ENCODE data around the gene ANLN. TPM values are rescaled to one million over a fixed set of nuclear protein-coding genes. Genes with fewer than 3 reads are reported as not detected.

The ANLN gene
- total RNA-seq, 2 donors from 2014 or later = 0.78 to 1.6 TPM

DNA sequence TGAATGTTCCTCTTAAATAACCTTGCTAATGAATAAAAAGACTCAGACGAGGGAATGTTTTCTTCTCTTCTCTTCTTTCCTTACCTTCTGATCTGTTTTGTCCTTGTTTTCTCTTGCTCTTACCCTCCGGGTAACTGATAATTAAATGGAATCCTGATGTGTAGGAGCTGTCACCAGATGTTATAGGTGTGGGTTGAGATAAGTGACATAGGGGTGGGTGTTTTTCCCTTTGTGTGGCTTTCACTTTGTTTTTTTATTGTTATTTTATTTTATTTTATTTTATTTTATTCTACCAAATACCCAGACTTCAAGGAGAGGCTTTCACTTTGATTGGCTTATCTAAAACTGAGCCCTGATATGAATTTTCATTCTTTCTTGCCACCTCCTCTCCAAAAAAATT lies 25.5 kb downstream of the ANLN start:
- no peak for ATAC-seq
- intact Hi-C loops (cut with DNase I) = no loop called here

DNA sequence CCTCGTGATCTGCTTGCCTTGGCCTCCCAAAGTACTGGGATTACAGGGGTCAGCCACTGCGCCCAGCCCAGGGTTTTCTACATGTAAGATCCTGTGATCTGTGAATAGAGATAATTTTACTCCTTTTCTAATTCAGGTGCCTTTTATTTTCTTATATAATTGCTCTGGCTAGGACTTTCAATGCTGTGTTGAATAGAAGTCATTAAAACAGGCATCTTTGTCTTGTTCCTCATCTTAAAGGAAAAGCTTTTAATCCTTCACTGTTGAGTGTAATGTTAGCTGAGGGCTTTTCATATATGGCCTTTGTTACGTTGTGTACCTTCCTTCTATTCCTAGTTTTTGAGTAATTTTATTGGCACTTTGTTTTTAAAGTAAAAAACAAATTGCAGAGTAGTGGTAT lies 26.6 kb downstream of the ANLN start:
- H3K27me3 ChIP-seq = no peaks in the 10 kb centered on the region
- H3K4me1 ChIP-seq = no peaks in the 10 kb centered on the region
- no peaks in the 10 kb centered on the region for H3K36me3 ChIP-seq (replicated peaks in 1 of 2; ENCODE audit: insufficient read depth in 1 of 2, low read depth in 2 of 2)
- WGBS, 2 donors = 83 to 97% methylated on average over 3 of the region's 3 CpGs
- no peak overlapping the region for H3K27ac ChIP-seq
- TF ChIP-seq, protein P1, sequence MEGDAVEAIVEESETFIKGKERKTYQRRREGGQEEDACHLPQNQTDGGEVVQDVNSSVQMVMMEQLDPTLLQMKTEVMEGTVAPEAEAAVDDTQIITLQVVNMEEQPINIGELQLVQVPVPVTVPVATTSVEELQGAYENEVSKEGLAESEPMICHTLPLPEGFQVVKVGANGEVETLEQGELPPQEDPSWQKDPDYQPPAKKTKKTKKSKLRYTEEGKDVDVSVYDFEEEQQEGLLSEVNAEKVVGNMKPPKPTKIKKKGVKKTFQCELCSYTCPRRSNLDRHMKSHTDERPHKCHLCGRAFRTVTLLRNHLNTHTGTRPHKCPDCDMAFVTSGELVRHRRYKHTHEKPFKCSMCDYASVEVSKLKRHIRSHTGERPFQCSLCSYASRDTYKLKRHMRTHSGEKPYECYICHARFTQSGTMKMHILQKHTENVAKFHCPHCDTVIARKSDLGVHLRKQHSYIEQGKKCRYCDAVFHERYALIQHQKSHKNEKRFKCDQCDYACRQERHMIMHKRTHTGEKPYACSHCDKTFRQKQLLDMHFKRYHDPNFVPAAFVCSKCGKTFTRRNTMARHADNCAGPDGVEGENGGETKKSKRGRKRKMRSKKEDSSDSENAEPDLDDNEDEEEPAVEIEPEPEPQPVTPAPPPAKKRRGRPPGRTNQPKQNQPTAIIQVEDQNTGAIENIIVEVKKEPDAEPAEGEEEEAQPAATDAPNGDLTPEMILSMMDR (IDR thresholded peaks at IDR 0.05) = no peak
- TF ChIP-seq POLR2A (IDR thresholded peaks at IDR 0.05) = no peak
- no peaks in the 10 kb centered on the region for H3K9me3 ChIP-seq
- no peak for ATAC-seq
- no peak for DNase-seq
- intact Hi-C loops (cut with DNase I) = no loop called here
- H3K4me3 ChIP-seq = no peak overlapping the region

More for the DNA sequence above, 25.5 kb downstream of the ANLN start:
- no peaks in the 10 kb centered on the region for H3K36me3 ChIP-seq (replicated peaks in 1 of 2; ENCODE audit: insufficient read depth in 1 of 2, low read depth in 2 of 2)
- no peaks in the 10 kb centered on the region for H3K4me1 ChIP-seq
- no peak for TF ChIP-seq POLR2A (IDR thresholded peaks at IDR 0.05)
- TF ChIP-seq, protein P1 (IDR thresholded peaks at IDR 0.05) = no peak
- no peak for DNase-seq
- no peaks in the 10 kb centered on the region for H3K9me3 ChIP-seq
- no peak overlapping the region for H3K27ac ChIP-seq
- no peak overlapping the region for H3K4me3 ChIP-seq
- no peaks in the 10 kb centered on the region for H3K27me3 ChIP-seq
- 89 to 90% methylated on average over 2 of the region's 2 CpGs for WGBS, 2 donors

DNA sequence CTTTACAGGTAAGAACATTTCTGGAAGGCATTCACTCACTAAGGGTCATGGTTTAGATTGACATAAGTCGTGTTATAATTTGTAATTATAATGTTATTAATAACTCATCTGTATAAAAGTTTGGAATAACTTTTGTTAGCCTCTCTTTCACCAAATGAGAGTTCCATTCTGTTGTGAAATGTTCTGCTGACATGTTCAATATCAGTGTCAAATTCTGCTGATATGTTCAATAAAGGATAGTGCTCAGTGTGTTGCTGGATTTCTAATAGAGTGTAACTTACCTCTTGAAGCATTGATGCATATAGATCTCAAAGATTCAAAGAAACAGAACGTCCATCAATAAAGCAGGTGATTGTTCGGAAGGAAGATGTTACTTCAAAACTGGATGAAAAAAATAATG lies 30.6 kb downstream of the ANLN start:
- ATAC-seq = no peak
- no peak for TF ChIP-seq POLR2A (IDR thresholded peaks at IDR 0.05)
- TF ChIP-seq, protein P1 (IDR thresholded peaks at IDR 0.05) = no peak
- Histone ChIP-seq H3K27me3 (no peaks in the 10 kb centered on the region), H3K9me3 (no peaks in the 10 kb centered on the region), H3K27ac (no peak overlapping the region), H3K4me3 (no peak overlapping the region), H3K4me1 (no peaks in the 10 kb centered on the region), H3K36me3 (replicated peaks in 1 of 2; ENCODE audit: insufficient read depth in 1 of 2, low read depth in 2 of 2) (no peaks in the 10 kb centered on the region)
- WGBS, 2 donors = 85 to 91% methylated on average over 3 of the region's 3 CpGs
- intact Hi-C loops (cut with DNase I) = no loop called here
- no peak for DNase-seq

DNA sequence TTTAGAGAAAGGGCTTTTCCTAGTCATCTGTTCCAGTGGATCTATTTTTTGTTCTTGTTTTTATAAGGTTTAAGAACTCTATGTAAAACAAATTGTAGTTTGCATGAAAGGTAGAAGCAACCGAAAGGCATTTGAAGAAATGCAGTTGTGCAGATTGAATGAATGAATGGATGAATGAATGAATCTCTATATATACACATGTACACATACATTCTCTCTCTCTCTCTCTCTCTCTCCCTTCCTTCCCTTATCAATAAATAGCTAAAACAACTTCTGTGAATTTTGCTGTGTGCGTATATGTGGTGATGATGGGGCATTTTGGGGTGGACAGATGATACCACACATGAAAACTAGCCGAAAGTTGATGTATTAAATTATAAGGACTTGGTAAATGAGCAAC lies 32.4 kb downstream of the ANLN start:
- DNase-seq (no peak), ATAC-seq (no peak)
- no peaks in the 10 kb centered on the region for H3K9me3 ChIP-seq
- H3K27ac ChIP-seq = no peak overlapping the region
- no peaks in the 10 kb centered on the region for H3K4me1 ChIP-seq
- H3K36me3 ChIP-seq (replicated peaks in 1 of 2; ENCODE audit: insufficient read depth in 1 of 2, low read depth in 2 of 2) = no peaks in the 10 kb centered on the region
- intact Hi-C loops (cut with DNase I) = no loop called here
- no peak overlapping the region for H3K4me3 ChIP-seq
- WGBS, 2 donors = 97 to 98% methylated on average over 3 of the region's 3 CpGs
- no peak for TF ChIP-seq POLR2A (IDR thresholded peaks at IDR 0.05)
- TF ChIP-seq, protein P1 (IDR thresholded peaks at IDR 0.05) = no peak
- no peaks in the 10 kb centered on the region for H3K27me3 ChIP-seq

DNA sequence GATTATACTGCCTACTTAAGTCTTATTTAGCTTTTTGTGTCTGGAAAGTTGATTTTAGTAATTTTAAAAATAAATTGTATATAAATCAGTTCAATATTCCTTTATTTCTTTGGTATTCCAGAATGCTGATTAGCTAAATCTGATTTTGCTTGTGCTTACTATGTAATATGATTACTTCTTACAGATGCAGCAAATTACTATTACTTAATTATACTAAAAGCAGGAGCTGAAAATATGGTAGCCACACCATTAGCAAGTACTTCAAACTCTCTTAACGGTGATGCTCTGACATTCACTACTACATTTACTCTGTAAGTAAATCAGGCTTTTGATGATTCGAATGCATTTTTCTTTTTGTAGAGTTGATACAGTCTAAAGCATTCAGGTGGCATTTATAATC lies 34.0 kb downstream of the ANLN start:
- ATAC-seq = no peak
- TF ChIP-seq, protein P1 (IDR thresholded peaks at IDR 0.05) = no peak
- no peak for TF ChIP-seq POLR2A (IDR thresholded peaks at IDR 0.05)
- 89 to 96% methylated on average over 2 of the region's 2 CpGs for WGBS, 2 donors
- no peak for DNase-seq
- intact Hi-C loops (cut with DNase I) = no loop called here
- H3K9me3 ChIP-seq = no peaks in the 10 kb centered on the region
- H3K27me3 ChIP-seq = no peaks in the 10 kb centered on the region
- no peak overlapping the region for H3K27ac ChIP-seq
- H3K4me1 ChIP-seq = no peaks in the 10 kb centered on the region
- H3K36me3 ChIP-seq (replicated peaks in 1 of 2; ENCODE audit: insufficient read depth in 1 of 2, low read depth in 2 of 2) = no peaks in the 10 kb centered on the region
- no peak overlapping the region for H3K4me3 ChIP-seq

Measured in body of pancreas (tissue), 4 donors.